Activated CD8-positive, alpha-beta T cell treated with anti-CD3 and anti-CD28 coated beads for 36 hours (primary cell): Measurements from ENCODE around the gene TDRD10. TPM values are rescaled to one million over a fixed set of nuclear protein-coding genes. Genes with fewer than 3 reads are reported as not detected.
A peak's percentile ranks its signal among the peaks of the same experiment; 100 is the strongest.

Source experiments
- ATAC-seq: fragments of 200-7000 bp; cut with Tn5 transposase; one replicate; pipeline ENCODE4 v1.10.0; 2021; ENCODE audit warnings: mild to moderate bottlenecking, moderate library complexity
- CTCF ChIA-PET: fragments of 350-600 bp; sonication (Branson Sonifier 250); formaldehyde crosslinking; loops from one replicate; lab custom pipeline; 2021; ENCODE audit warnings: antibody characterized with exemption; lab: Charles Lee
- POLR2A ChIA-PET: fragments of 350-600 bp; sonication (Branson Sonifier 250); formaldehyde crosslinking; loops from one replicate; lab custom pipeline; 2021; ENCODE audit warnings: antibody characterized with exemption; lab: Charles Lee
- DNase-seq: peaks from one replicate; pipeline ENCODE4 v3.0.0-alpha.2; 2020
- H3K27ac Mint-ChIP-seq: one replicate; pipeline ENCODE4 v1.8.0; 2021; ENCODE audit warnings: mild to moderate bottlenecking, mixed read lengths
- H3K27me3 Mint-ChIP-seq: one replicate; pipeline ENCODE4 v1.8.0; 2021; ENCODE audit warnings: mixed read lengths
- H3K36me3 Mint-ChIP-seq: one replicate; pipeline ENCODE4 v1.8.0; 2021; ENCODE audit warnings: low read depth, mixed read lengths
- H3K4me1 Mint-ChIP-seq: one replicate; pipeline ENCODE4 v1.8.0; 2021; ENCODE audit warnings: low read depth, mixed read lengths
- H3K4me3 Mint-ChIP-seq: one replicate; pipeline ENCODE4 v1.8.0; 2021; ENCODE audit warnings: mild to moderate bottlenecking, moderate library complexity, mixed read lengths
- H3K9me3 Mint-ChIP-seq: one replicate; pipeline ENCODE4 v1.8.0; 2021; ENCODE audit warnings: mixed read lengths
- CTCF ChIP-seq: fragments of 200-600 bp; IDR thresholded peaks from one replicate; pipeline ENCODE4 v1.8.0; 2022; ENCODE audit warnings: antibody characterized with exemption, mild to moderate bottlenecking
- intact Hi-C: fragments of 100-400 bp; cut with micrococcal nuclease; formaldehyde crosslinking; loops from one replicate; pipeline ENCODE4 v1.10.0; 2022
- total RNA-seq, 2 experiments: library from RNA; stranded (reverse); gene quantifications; one replicate each; pipeline ENCODE4 v1.2.3, GENCODE V29; 2021

The TDRD10 gene
- total RNA-seq, 2 experiments from 2014 or later, result not detected

GRCh38 chr1:154557939-154558719 is 56.1 kb downstream of the TDRD10 start, which contains the start of gene UBE2Q1:
Gene UBE2Q1 (minus strand): TSS chr1:154558662. CDS start chr1:154558553, 109 bp downstream.
- Mint-ChIP-seq H3K4me1 (peaks cover 23% of the 10 kb centered on the region), H3K36me3 (peaks cover 33% of the 10 kb centered on the region), H3K27ac (peak within 1 kb of the TSS; percentile 96), H3K27me3 (no peaks in the 10 kb centered on the region), H3K4me3 (peak within 1 kb of the TSS; percentile 95), H3K9me3 (no peaks in the 10 kb centered on the region)
- intact Hi-C loops, result loop anchor here (2.0 kb wide), 1 partner anchor 203 kb away; no protein-coding TSS in a partner anchor
- CTCF ChIA-PET, result interaction anchor here (0.9 kb wide), 1 partner anchor 203 kb away, joined by 3 read pairs; no protein-coding TSS in a partner anchor
- POLR2A ChIA-PET, result no interaction called here
- DNase-seq (peak; percentile 45), ATAC-seq (no peak)
- no peak for TF ChIP-seq CTCF

GRCh38 chr1:154558720-154559465 is 56.9 kb downstream of the TDRD10 start:
- ATAC-seq (peak; percentile 92), DNase-seq (peak; percentile 100)
- Mint-ChIP-seq H3K9me3 (no peaks in the 10 kb centered on the region), H3K36me3 (peaks cover 26% of the 10 kb centered on the region), H3K27me3 (no peaks in the 10 kb centered on the region), H3K4me1 (peaks cover 23% of the 10 kb centered on the region), H3K27ac (peak overlapping the region; percentile 96), H3K4me3 (peak overlapping the region; percentile 95)
- intact Hi-C loops, result loop anchor here (2.0 kb wide), 1 partner anchor 202 kb away; no protein-coding TSS in a partner anchor
- CTCF ChIA-PET, result interaction anchor here (0.8 to 2.9 kb wide), 48 partner anchors 10 to 527 kb away, joined by 3 to 23 read pairs (median 5); partner anchors contain the start of genes CHRNB2, FLAD1 and PMVK
- POLR2A ChIA-PET, result interaction anchor here (0.9 to 1.6 kb wide), 4 partner anchors 14 to 202 kb away, joined by 3 to 6 read pairs (median 4); no protein-coding TSS in a partner anchor
- no peak for TF ChIP-seq CTCF

GRCh38 chr1:154559466-154560044 is 57.5 kb downstream of the TDRD10 start:
- Mint-ChIP-seq H3K36me3 (peaks cover 23% of the 10 kb centered on the region), H3K4me3 (peak overlapping the region; percentile 95), H3K9me3 (no peaks in the 10 kb centered on the region), H3K27me3 (no peaks in the 10 kb centered on the region), H3K27ac (peak overlapping the region; percentile 96), H3K4me1 (peaks cover 23% of the 10 kb centered on the region)
- intact Hi-C loops, result loop anchor here (2.0 to 10.0 kb wide), 2 partner anchors 201 to 315 kb away; partner anchors contain the start of gene KCNN3
- TF ChIP-seq CTCF, result peak; percentile 95
- ChIA-PET CTCF (interaction anchor here (0.6 to 2.9 kb wide), 66 partner anchors 9 to 526 kb away, joined by 3 to 23 read pairs (median 5); partner anchors contain the start of genes CHRNB2, FLAD1 and PMVK), POLR2A (interaction anchor here (0.9 to 1.6 kb wide), 7 partner anchors 13 to 201 kb away, joined by 3 to 6 read pairs (median 3); no protein-coding TSS in a partner anchor)
- ATAC-seq (peak; percentile 45), DNase-seq (peak; percentile 87)

- TF ChIP-seq CTCF, result no peak
- Mint-ChIP-seq H3K27me3 (peaks cover 11% of the 10 kb centered on the region), H3K9me3 (no peaks in the 10 kb centered on the region), H3K4me3 (no peak overlapping the region), H3K27ac (no peak overlapping the region), H3K4me1 (peaks cover 5% of the 10 kb centered on the region), H3K36me3 (no peaks in the 10 kb centered on the region)
- intact Hi-C loops, result loop anchor here (10.0 kb wide), 1 partner anchor 309 kb away; the partner anchor contains the start of gene KCNN3
- ChIA-PET CTCF (no interaction called here), POLR2A (no interaction called here)
- ATAC-seq (no peak), DNase-seq (no peak)
Observed at GRCh38 chr1:154565876-154566275, 63.9 kb downstream of the TDRD10 start.
